Heart left ventricle (tissue), 13 donors: ENCODE results near the gene CACNA1C.

Experiments
- POLR2A ChIP-seq, 2 donors: fragments of 450-650 bp; IDR thresholded peaks; one replicate each; pipeline ENCODE4 v1.6.1; 2017; ENCODE audit warnings: antibody characterized with exemption in 2 of 2, mild to moderate bottlenecking in 2 of 2, moderate library complexity in 2 of 2
- TF ChIP-seq, protein P1 (sequence below), 12 donors: fragments of 200-600 bp; sonication (generic) in 4 of 12; IDR thresholded peaks; one replicate each; pipeline versions ENCODE4 v1.5.0 to v1.8.0; 2018 to 2022; ENCODE audit warnings: antibody characterized with exemption in 12 of 12, mild to moderate bottlenecking in 5 of 12
- donor health status: ischemic (EF 13 %, LVEDD 7.1; RV severe dilation, severe dysfunction).
- donor health status: DM: no; HTN: yes; CAD: no.
- donor health status: DM: no; HTN: no; CAD: no.
- donor health status: ischemic (EF 25% LVEDD 6.9; RV normal size, moderate dysfunction).
- donor health status: ischemic (EF 25% LVEDD 5.7; RV mildly dilated, moderate dysfunction).
- donor health status: ischemic (EF 35%, LVEDD 5.7; RV mildly dilated, moderate dysfunction).
- donor health status: nonischemic (EF 11% LVEDD 7.7; RV severe dilation, severe dysfunction).
- donor health status: DM: yes; HTN: yes; CAD: no.
- donor health status: PGD.
- donor health status: ischemic (EF 29% LVEDD 5.4; RV normal size, mild dysfunction).
- donor health status: nonischemic (EF 23%, LVEDD 6.1; RV moderate dilation, normal function).

- TF ChIP-seq POLR2A (IDR thresholded peaks at IDR 0.05): no peak
- TF ChIP-seq, protein P1, sequence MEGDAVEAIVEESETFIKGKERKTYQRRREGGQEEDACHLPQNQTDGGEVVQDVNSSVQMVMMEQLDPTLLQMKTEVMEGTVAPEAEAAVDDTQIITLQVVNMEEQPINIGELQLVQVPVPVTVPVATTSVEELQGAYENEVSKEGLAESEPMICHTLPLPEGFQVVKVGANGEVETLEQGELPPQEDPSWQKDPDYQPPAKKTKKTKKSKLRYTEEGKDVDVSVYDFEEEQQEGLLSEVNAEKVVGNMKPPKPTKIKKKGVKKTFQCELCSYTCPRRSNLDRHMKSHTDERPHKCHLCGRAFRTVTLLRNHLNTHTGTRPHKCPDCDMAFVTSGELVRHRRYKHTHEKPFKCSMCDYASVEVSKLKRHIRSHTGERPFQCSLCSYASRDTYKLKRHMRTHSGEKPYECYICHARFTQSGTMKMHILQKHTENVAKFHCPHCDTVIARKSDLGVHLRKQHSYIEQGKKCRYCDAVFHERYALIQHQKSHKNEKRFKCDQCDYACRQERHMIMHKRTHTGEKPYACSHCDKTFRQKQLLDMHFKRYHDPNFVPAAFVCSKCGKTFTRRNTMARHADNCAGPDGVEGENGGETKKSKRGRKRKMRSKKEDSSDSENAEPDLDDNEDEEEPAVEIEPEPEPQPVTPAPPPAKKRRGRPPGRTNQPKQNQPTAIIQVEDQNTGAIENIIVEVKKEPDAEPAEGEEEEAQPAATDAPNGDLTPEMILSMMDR (IDR thresholded peaks at IDR 0.05): no peak
Measured at GRCh38 chr12:2372178-2372577, 319.4 kb downstream of the CACNA1C start.
